Smooth muscle cell (in vitro differentiated cells): ENCODE results near the gene SH3D19. TPM values are rescaled to one million over a fixed set of nuclear protein-coding genes. Genes with fewer than 3 reads are reported as not detected.

Experiments used
- DNase-seq: peaks from one replicate; lab custom pipeline; 2025; ENCODE audit not compliant: unreplicated experiment; lab: John Stamatoyannopoulos, UW
- H2AFZ ChIP-seq: fragments of 200-600 bp; sonication (generic); 2 replicates; pipeline ENCODE4 v1.6.0; 2016; ENCODE audit warnings: antibody characterized with exemption, low read depth, mild to moderate bottlenecking
- H3F3A ChIP-seq: fragments of 200-600 bp; sonication (generic); 2 replicates; pipeline ENCODE4 v1.6.0; 2017; ENCODE audit warnings: antibody characterized with exemption, low read depth
- H3K27ac ChIP-seq: fragments of 200-600 bp; sonication (generic); 2 replicates; pipeline ENCODE4 v1.5.1; 2016; ENCODE audit warnings: low read depth, mild to moderate bottlenecking
- H3K27me3 ChIP-seq: fragments of 200-600 bp; sonication (generic); 2 replicates; pipeline ENCODE4 v1.6.1; 2016; ENCODE audit warnings: low read depth, mild to moderate bottlenecking
- H3K36me3 ChIP-seq: fragments of 200-600 bp; sonication (generic); 2 replicates; pipeline ENCODE4 v1.5.1; 2016; ENCODE audit warnings: low read depth
- H3K4me1 ChIP-seq: fragments of 200-600 bp; sonication (generic); 2 replicates; pipeline ENCODE4 v1.5.1; 2016; ENCODE audit warnings: low read depth
- H3K4me2 ChIP-seq: fragments of 200-600 bp; sonication (generic); 2 replicates; pipeline ENCODE4 v1.6.0; 2016; ENCODE audit warnings: mild to moderate bottlenecking
- H3K4me3 ChIP-seq: fragments of 200-600 bp; sonication (generic); 2 replicates; pipeline ENCODE4 v1.5.1; 2016; ENCODE audit warnings: mild to moderate bottlenecking
- H3K79me2 ChIP-seq: fragments of 200-600 bp; sonication (generic); 2 replicates; pipeline ENCODE4 v1.6.0; 2016; ENCODE audit warnings: low read depth, mild to moderate bottlenecking
- H3K9ac ChIP-seq: fragments of 200-600 bp; sonication (generic); 2 replicates; pipeline ENCODE4 v1.6.0; 2016; ENCODE audit warnings: low read depth
- H3K9me3 ChIP-seq: fragments of 200-600 bp; sonication (generic); replicated peaks from 2 replicates; pipeline ENCODE4 v1.5.1; 2016; ENCODE audit warnings: low read depth
- H4K20me1 ChIP-seq: fragments of 200-600 bp; sonication (generic); 2 replicates; pipeline ENCODE4 v1.6.0; 2016; ENCODE audit warnings: low read depth
- WGBS: methylation state at CpG from one replicate; pipeline ENCODE4 v1.1.7; 2016; ENCODE audit warnings: low lambda C conversion rate; 5-methylcytosine and 5-hydroxymethylcytosine counted together
- polyA plus RNA-seq: library from polyadenylated mRNA; unstranded; fragments of >200 nt; fragmentation: Nextera tagmentation; extraction: Ambion mirVana; gene quantifications from 2 replicates; pipeline ENCODE4 v1.2.1, GENCODE V29; 2016
- total RNA-seq: library from RNA; depleted of rRNA; stranded (reverse); fragments of >200 nt; gene quantifications from 2 replicates; pipeline ENCODE4 v1.2.3, GENCODE V29; 2014
- TF ChIP-seq, protein P1 (sequence below): fragments of 200-600 bp; sonication (generic); IDR thresholded peaks from 2 replicates; pipeline ENCODE4 v1.5.1; 2017; ENCODE audit warnings: borderline replicate concordance, mild to moderate bottlenecking, antibody characterized with exemption; ENCODE audit not compliant: insufficient read depth, poor library complexity, severe bottlenecking

The SH3D19 gene
- total and polyA plus RNA-seq, 2 experiments from 2014 or later, result 7.9 to 20.3 TPM

DNA sequence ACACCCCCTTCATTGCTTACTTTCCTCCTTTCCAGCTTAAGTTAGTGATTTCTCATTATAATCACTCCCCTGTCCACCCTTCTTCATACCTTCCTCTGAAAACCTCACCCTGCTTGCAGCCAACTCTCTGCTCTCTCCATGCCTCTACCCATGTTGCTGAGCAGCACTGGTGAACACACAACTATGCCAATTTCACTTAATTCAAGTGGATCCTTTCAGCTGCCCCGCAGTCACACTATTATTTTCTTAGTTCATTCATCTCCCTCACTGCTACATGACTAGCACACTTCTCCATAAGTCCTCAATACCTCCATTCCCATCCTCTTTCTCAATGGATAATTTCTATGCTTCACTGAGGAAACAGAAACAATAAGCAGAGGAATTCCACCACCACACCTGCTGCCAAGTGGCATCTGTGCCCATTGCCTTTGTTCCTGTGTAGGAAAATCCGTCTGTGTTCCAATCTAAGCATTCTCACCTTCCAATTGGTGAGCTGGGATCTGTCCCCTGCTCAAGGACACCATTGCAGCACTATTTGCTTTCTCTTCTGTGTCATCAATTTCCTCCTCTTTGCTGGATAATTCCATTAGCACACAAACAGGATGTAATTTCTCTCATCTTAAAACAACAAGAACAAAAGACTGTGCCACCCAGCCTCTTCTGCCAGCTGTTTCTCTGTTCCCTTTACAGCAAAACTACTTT lies 73.7 kb downstream of the SH3D19 start:
- no peaks in the 10 kb centered on the region for H3K27me3 ChIP-seq
- no peak overlapping the region for H3K9ac ChIP-seq
- no peak overlapping the region for H3K4me3 ChIP-seq
- peaks cover 17% of the 10 kb centered on the region for H3K4me1 ChIP-seq
- TF ChIP-seq, protein P1, sequence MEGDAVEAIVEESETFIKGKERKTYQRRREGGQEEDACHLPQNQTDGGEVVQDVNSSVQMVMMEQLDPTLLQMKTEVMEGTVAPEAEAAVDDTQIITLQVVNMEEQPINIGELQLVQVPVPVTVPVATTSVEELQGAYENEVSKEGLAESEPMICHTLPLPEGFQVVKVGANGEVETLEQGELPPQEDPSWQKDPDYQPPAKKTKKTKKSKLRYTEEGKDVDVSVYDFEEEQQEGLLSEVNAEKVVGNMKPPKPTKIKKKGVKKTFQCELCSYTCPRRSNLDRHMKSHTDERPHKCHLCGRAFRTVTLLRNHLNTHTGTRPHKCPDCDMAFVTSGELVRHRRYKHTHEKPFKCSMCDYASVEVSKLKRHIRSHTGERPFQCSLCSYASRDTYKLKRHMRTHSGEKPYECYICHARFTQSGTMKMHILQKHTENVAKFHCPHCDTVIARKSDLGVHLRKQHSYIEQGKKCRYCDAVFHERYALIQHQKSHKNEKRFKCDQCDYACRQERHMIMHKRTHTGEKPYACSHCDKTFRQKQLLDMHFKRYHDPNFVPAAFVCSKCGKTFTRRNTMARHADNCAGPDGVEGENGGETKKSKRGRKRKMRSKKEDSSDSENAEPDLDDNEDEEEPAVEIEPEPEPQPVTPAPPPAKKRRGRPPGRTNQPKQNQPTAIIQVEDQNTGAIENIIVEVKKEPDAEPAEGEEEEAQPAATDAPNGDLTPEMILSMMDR, result no peak
- 50% methylated on average over 2 of the region's 2 CpGs for WGBS
- no peaks in the 10 kb centered on the region for H3K36me3 ChIP-seq
- H3K9me3 ChIP-seq, result no peaks in the 10 kb centered on the region
- H2AFZ ChIP-seq, result no peak overlapping the region
- no peak overlapping the region for H3K4me2 ChIP-seq
- H3K27ac ChIP-seq, result no peak overlapping the region
- no peaks in the 10 kb centered on the region for H4K20me1 ChIP-seq
- no peaks in the 10 kb centered on the region for H3K79me2 ChIP-seq
- H3F3A ChIP-seq, result no peaks in the 10 kb centered on the region
- no peak for DNase-seq

DNA sequence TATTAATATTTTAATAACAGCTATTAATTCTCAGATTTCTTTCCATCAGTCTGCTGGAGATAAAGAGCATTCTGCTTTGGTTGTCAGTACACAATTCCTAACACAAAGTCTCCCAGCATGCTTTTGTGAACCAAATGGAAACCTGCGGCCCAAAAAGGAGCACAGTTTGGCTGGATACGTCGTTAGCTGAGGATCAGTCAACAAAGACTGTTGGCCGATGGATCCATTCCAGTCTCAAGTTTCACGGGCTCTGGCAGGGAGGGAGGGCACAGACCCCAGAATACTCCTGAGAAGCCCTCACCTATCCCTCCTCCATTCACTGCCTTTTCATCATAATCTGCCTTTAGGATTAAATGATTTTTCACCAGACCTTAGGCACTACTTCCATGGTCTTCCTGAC lies 74.7 kb downstream of the SH3D19 start:
- Histone ChIP-seq H4K20me1 (no peaks in the 10 kb centered on the region), H3K4me3 (no peak overlapping the region), H3K9me3 (no peaks in the 10 kb centered on the region), H3K27me3 (no peaks in the 10 kb centered on the region), H2AFZ (no peak overlapping the region), H3K36me3 (no peaks in the 10 kb centered on the region), H3K4me2 (no peak overlapping the region), H3K4me1 (peaks cover 17% of the 10 kb centered on the region), H3K79me2 (no peaks in the 10 kb centered on the region), H3F3A (no peaks in the 10 kb centered on the region), H3K9ac (no peak overlapping the region), H3K27ac (no peak overlapping the region)
- DNase-seq, result no peak
- TF ChIP-seq, protein P1, result no peak
- 78% methylated on average over 5 of the region's 5 CpGs for WGBS

DNA sequence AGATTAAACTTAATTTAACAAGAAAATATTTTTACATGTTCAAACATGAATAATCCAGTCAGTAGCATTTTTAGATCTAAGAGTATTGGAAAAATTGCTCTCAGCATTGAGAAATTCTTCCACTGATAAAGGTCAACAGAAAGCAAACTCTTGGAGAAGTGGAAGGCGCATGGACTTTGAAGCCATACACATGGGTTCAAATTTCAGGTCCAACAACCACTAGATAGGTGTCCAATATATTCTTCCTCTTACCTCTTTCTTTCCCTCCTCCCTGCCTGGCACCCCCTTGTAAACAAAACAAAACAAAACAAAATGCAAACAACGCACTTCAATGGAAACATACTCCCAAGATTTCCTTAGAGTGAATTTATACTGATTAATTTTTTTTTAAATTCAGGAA lies 76.9 kb downstream of the SH3D19 start:
- Histone ChIP-seq H3F3A (no peaks in the 10 kb centered on the region), H3K36me3 (no peaks in the 10 kb centered on the region), H3K27ac (no peak overlapping the region), H4K20me1 (no peaks in the 10 kb centered on the region), H3K4me1 (peaks cover 17% of the 10 kb centered on the region), H3K27me3 (no peaks in the 10 kb centered on the region), H3K79me2 (no peaks in the 10 kb centered on the region), H3K4me2 (no peak overlapping the region), H3K9ac (no peak overlapping the region), H3K9me3 (no peaks in the 10 kb centered on the region), H3K4me3 (no peak overlapping the region), H2AFZ (no peak overlapping the region)
- 100% methylated on average over 2 of the region's 2 CpGs for WGBS
- TF ChIP-seq, protein P1, result no peak
- no peak for DNase-seq

DNA sequence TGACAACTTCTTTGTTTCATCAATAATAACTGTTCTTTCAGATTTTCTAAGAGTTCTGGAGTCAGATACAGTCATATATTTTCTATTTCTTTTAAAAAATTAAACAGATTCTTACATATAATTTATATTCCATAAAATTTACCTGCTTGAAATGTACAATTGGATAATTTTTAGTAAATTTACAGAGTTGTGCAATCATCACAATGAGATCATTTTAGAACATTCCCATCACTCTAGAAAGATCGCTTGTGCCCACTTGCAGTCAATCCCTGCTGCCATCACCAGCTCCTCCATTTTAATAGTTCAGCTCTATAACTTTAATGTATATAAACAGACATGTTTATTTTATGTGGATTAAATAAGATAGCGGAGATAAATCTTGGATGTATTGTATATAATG lies 78.0 kb downstream of the SH3D19 start:
- 94% methylated on average over 2 of the region's 2 CpGs for WGBS
- DNase-seq, result no peak
- peaks cover 17% of the 10 kb centered on the region for H3K4me1 ChIP-seq

More for the DNA sequence above, 78.0 kb downstream of the SH3D19 start:
- Histone ChIP-seq H2AFZ (no peak overlapping the region), H3K9me3 (no peaks in the 10 kb centered on the region), H3F3A (no peaks in the 10 kb centered on the region), H3K36me3 (no peaks in the 10 kb centered on the region), H3K79me2 (no peaks in the 10 kb centered on the region), H3K4me3 (no peak overlapping the region), H4K20me1 (no peaks in the 10 kb centered on the region), H3K27ac (no peak overlapping the region), H3K4me2 (no peak overlapping the region), H3K27me3 (no peaks in the 10 kb centered on the region), H3K9ac (no peak overlapping the region)
- TF ChIP-seq, protein P1, result no peak
